Gastroesophageal sphincter (tissue), 3 donors: ENCODE results near the gene GAS5.

Experiments
- CTCF ChIP-seq, 4 experiments: fragments of 200-600 bp in 2 of 4; fragments of 450-650 bp in 2 of 4; sonication (generic) in 1 of 4; IDR thresholded peaks; one replicate each; pipeline ENCODE4 v1.5.1; 2017 to 2019; ENCODE audit warnings: antibody characterized with exemption in 4 of 4, mild to moderate bottlenecking in 2 of 4, moderate library complexity in 2 of 4
- EP300 ChIP-seq: sonication (generic); formaldehyde crosslinking; IDR thresholded peaks from one replicate; pipeline ENCODE4 v1.6.1; 2017; ENCODE audit warnings: antibody characterized with exemption, mild to moderate bottlenecking
- POLR2A ChIP-seq, 2 donors: fragments of 450-650 bp; IDR thresholded peaks; one replicate each; pipeline ENCODE4 v1.6.1; 2017; ENCODE audit warnings: antibody characterized with exemption in 2 of 2, mild to moderate bottlenecking in 2 of 2, moderate library complexity in 1 of 2
- POLR2AphosphoS5 ChIP-seq: sonication (generic); formaldehyde crosslinking; IDR thresholded peaks from one replicate; pipeline ENCODE4 v1.6.1; 2017; ENCODE audit warnings: antibody characterized with exemption

- TF ChIP-seq CTCF (IDR thresholded peaks at IDR 0.05): no peak
- no peak for TF ChIP-seq POLR2A (IDR thresholded peaks at IDR 0.05)
- TF ChIP-seq POLR2AphosphoS5: no peak
- TF ChIP-seq EP300: no peak
These were observed 10.9 kb downstream of the GAS5 start for GRCh38 chr1:173856903-173857302.
